Measurements from ENCODE around the gene RAB43.
"Not testable (repeated sequence)": the region's sequence is repeated elsewhere in the genome, so short reads cannot be mapped to it uniquely, and the experiment has no call there.

The RAB43 gene

GRCh38 chr3:129095285-129095684 lies 26.3 kb downstream of the RAB43 start:
- DNase-seq (ENCODE audit: low spot score), result no peak

GRCh38 chr3:129088312-129088711 lies 33.3 kb downstream of the RAB43 start:
- not testable (repeated sequence) for DNase-seq (ENCODE audit: low spot score)

- DNase-seq (ENCODE audit: low spot score), result not testable (repeated sequence)
Observed at GRCh38 chr3:129087904-129088303, 33.7 kb downstream of the RAB43 start.

- peak; percentile 54 for DNase-seq (ENCODE audit: low spot score)
Observed at GRCh38 chr3:129087138-129087702, 34.4 kb downstream of the RAB43 start.

- DNase-seq (ENCODE audit: low spot score), result no peak
Observed at GRCh38 chr3:129085818-129086217, 35.8 kb downstream of the RAB43 start.

- DNase-seq (ENCODE audit: low spot score), result no peak
Observed at GRCh38 chr3:129085165-129085715, 36.4 kb downstream of the RAB43 start.

- no peak for DNase-seq (ENCODE audit: low spot score)
Observed at GRCh38 chr3:129084501-129084900, 37.1 kb downstream of the RAB43 start.

- DNase-seq (ENCODE audit: low spot score), result no peak
Observed at GRCh38 chr3:129082026-129082425, 39.6 kb downstream of the RAB43 start.

- DNase-seq (ENCODE audit: low spot score), result no peak
Observed at GRCh38 chr3:129081503-129081902, 40.1 kb downstream of the RAB43 start.

GRCh38 chr3:129078510-129078909 lies 43.1 kb downstream of the RAB43 start:
- DNase-seq (ENCODE audit: low spot score), result no peak

GRCh38 chr3:129077222-129077621 lies 44.4 kb downstream of the RAB43 start:
- peak; percentile 87 for DNase-seq (ENCODE audit: low spot score)

GRCh38 chr3:129070086-129070885 lies 51.3 kb downstream of the RAB43 start:
- no peak for DNase-seq (ENCODE audit: low spot score)

- not testable (repeated sequence) for DNase-seq (ENCODE audit: low spot score)
Observed at GRCh38 chr3:129069313-129070085, 52.1 kb downstream of the RAB43 start.

- no peak for DNase-seq (ENCODE audit: low spot score)
Observed at GRCh38 chr3:129068291-129068886, 53.2 kb downstream of the RAB43 start.

- DNase-seq (ENCODE audit: low spot score), result not testable (repeated sequence)
Observed at GRCh38 chr3:129067719-129068118, 53.9 kb downstream of the RAB43 start.

- no peak for DNase-seq (ENCODE audit: low spot score)
Observed at GRCh38 chr3:129065720-129066073, 55.9 kb downstream of the RAB43 start.

- DNase-seq (ENCODE audit: low spot score), result no peak
Observed at GRCh38 chr3:129065016-129065719, 56.4 kb downstream of the RAB43 start.

GRCh38 chr3:129063841-129064482 lies 57.6 kb downstream of the RAB43 start:
- no peak for DNase-seq (ENCODE audit: low spot score)

- no peak for DNase-seq (ENCODE audit: low spot score)
Observed at GRCh38 chr3:129063091-129063640, 58.4 kb downstream of the RAB43 start.

- no peak for DNase-seq (ENCODE audit: low spot score)
Observed at GRCh38 chr3:129061888-129062834, 59.4 kb downstream of the RAB43 start.

All from AG08396 (cell line).